Activated CD4-positive, alpha-beta T cell treated with anti-CD3 and anti-CD28 coated beads for 1 hour (primary cell): ENCODE results near the gene HAS3.
"Not testable (repeated sequence)": the region's sequence is repeated elsewhere in the genome, so short reads cannot be mapped to it uniquely, and the experiment has no call there.

Source experiments
- DNase-seq: peaks from one replicate; pipeline ENCODE4 v3.0.0-alpha.2; 2020

The HAS3 gene

GRCh38 chr16:69118994-69119393 lies 13.5 kb downstream of the HAS3 start:
- DNase-seq, result no peak

- DNase-seq, result no peak
Measured at GRCh38 chr16:69119536-69119935, 14.1 kb downstream of the HAS3 start.

GRCh38 chr16:69120096-69120664 lies 14.7 kb downstream of the HAS3 start:
- DNase-seq, result no peak

GRCh38 chr16:69123910-69124309 lies 18.5 kb downstream of the HAS3 start:
- DNase-seq, result peak; percentile 37

GRCh38 chr16:69124406-69124805 lies 19.0 kb downstream of the HAS3 start:
- not testable (repeated sequence) for DNase-seq

- DNase-seq, result not testable (repeated sequence)
Measured at GRCh38 chr16:69124961-69125360, 19.5 kb downstream of the HAS3 start.

GRCh38 chr16:69126221-69126620 lies 20.8 kb downstream of the HAS3 start:
- DNase-seq, result no peak

- not testable (repeated sequence) for DNase-seq
Measured at GRCh38 chr16:69126801-69127200, 21.3 kb downstream of the HAS3 start.

GRCh38 chr16:69127966-69128510 lies 22.6 kb downstream of the HAS3 start:
- DNase-seq, result no peak

- no peak for DNase-seq
Measured at GRCh38 chr16:69130461-69130860, 25.0 kb downstream of the HAS3 start.

GRCh38 chr16:69131167-69131838 lies 25.9 kb downstream of the HAS3 start:
- no peak for DNase-seq

- peak; percentile 51 for DNase-seq
Measured at GRCh38 chr16:69131839-69132423, 26.5 kb downstream of the HAS3 start.

GRCh38 chr16:69132424-69133252 lies 27.2 kb downstream of the HAS3 start, which contains the start of the genes CHTF8 and UTP4:
TSS of gene CHTF8 (minus strand) at chr16:69132588. CDS start at chr16:69121458, 11,130 bp downstream.
TSS of gene UTP4 (plus strand) at chr16:69132649. CDS start at chr16:69133460, 811 bp downstream.
- DNase-seq, result peak; percentile 79

- DNase-seq, result no peak
Measured at GRCh38 chr16:69133373-69133954, 28.0 kb downstream of the HAS3 start.

- DNase-seq, result no peak
Measured at GRCh38 chr16:69138608-69139007, 33.2 kb downstream of the HAS3 start.

- not testable (repeated sequence) for DNase-seq
Measured at GRCh38 chr16:69139464-69139863, 34.0 kb downstream of the HAS3 start.

- no peak for DNase-seq
Measured at GRCh38 chr16:69141014-69141413, 35.6 kb downstream of the HAS3 start.

- no peak for DNase-seq
Measured at GRCh38 chr16:69141936-69142335, 36.5 kb downstream of the HAS3 start.

GRCh38 chr16:69143116-69143515 lies 37.7 kb downstream of the HAS3 start:
- no peak for DNase-seq

- DNase-seq, result no peak
Measured at GRCh38 chr16:69145658-69146057, 40.2 kb downstream of the HAS3 start.

- DNase-seq, result not testable (repeated sequence)
Measured at GRCh38 chr16:69149621-69150020, 44.2 kb downstream of the HAS3 start.

GRCh38 chr16:69150146-69150865 lies 44.9 kb downstream of the HAS3 start:
- DNase-seq, result no peak
